HEK293T (cell line): ENCODE results near the gene MACROH2A1.

Experiments
- CTCF ChIA-PET: fragments of 350-600 bp; formaldehyde crosslinking; extraction: SDS; loops from one replicate; lab custom pipeline; 2021; ENCODE audit warnings: antibody characterized with exemption, inconsistent platforms; lab: Yijun Ruan, JAX
- POLR2A ChIA-PET: fragments of 350-600 bp; formaldehyde crosslinking; extraction: SDS; loops from one replicate; lab custom pipeline; 2020; ENCODE audit warnings: antibody characterized with exemption, inconsistent platforms; lab: Yijun Ruan, JAX
- DNase-seq: peaks from one replicate; pipeline ENCODE4 v3.0.0; 2012; ENCODE audit warnings: mixed read lengths; ENCODE audit errors: extremely low spot score
- ARNT ChIP-seq: fragments of 450-650 bp; IDR thresholded peaks from 2 replicates; pipeline ENCODE4 v1.6.1; 2017; ENCODE audit warnings: mild to moderate bottlenecking
- BHLHE40 ChIP-seq: fragments of 450-650 bp; IDR thresholded peaks from 2 replicates; pipeline ENCODE4 v1.6.1; 2016; ENCODE audit warnings: mild to moderate bottlenecking, moderate library complexity, borderline replicate concordance
- CTBP1 ChIP-seq: fragments of 450-650 bp; IDR thresholded peaks from 2 replicates; pipeline ENCODE4 v1.6.1; 2016; ENCODE audit warnings: borderline replicate concordance
- ELF4 ChIP-seq: fragments of 450-650 bp; IDR thresholded peaks from 2 replicates; pipeline ENCODE4 v1.6.1; 2017; ENCODE audit warnings: antibody characterized with exemption
- FOXA1 ChIP-seq: fragments of 450-650 bp; IDR thresholded peaks from 2 replicates; pipeline ENCODE4 v1.6.1; 2016; ENCODE audit warnings: mild to moderate bottlenecking
- FOXK2 ChIP-seq: fragments of 450-650 bp; IDR thresholded peaks from 2 replicates; pipeline ENCODE4 v1.6.1; 2016; ENCODE audit warnings: mild to moderate bottlenecking
- FOXM1 ChIP-seq: fragments of 450-650 bp; IDR thresholded peaks from 2 replicates; pipeline ENCODE4 v1.6.1; 2017; ENCODE audit warnings: mild to moderate bottlenecking, borderline replicate concordance
- HDGF ChIP-seq: fragments of 450-650 bp; IDR thresholded peaks from 2 replicates; pipeline ENCODE4 v1.6.1; 2017; ENCODE audit warnings: antibody characterized with exemption, borderline replicate concordance
- L3MBTL2 ChIP-seq: fragments of 450-650 bp; conservative IDR thresholded peaks from 2 replicates; pipeline ENCODE4 v1.6.1; 2016; ENCODE audit warnings: mild to moderate bottlenecking
- LEF1 ChIP-seq: fragments of 450-650 bp; IDR thresholded peaks from 2 replicates; pipeline ENCODE4 v1.6.1; 2017; ENCODE audit warnings: mild to moderate bottlenecking, borderline replicate concordance
- NFRKB ChIP-seq: fragments of 450-650 bp; IDR thresholded peaks from 2 replicates; pipeline ENCODE4 v1.6.1; 2016; ENCODE audit warnings: mild to moderate bottlenecking, moderate library complexity
- SP1 ChIP-seq: fragments of 450-650 bp; IDR thresholded peaks from 2 replicates; pipeline ENCODE4 v1.6.1; 2017
- SUZ12 ChIP-seq: fragments of 450-650 bp; IDR thresholded peaks from 2 replicates; pipeline ENCODE4 v1.6.1; 2016; ENCODE audit warnings: mild to moderate bottlenecking
- TARDBP ChIP-seq: fragments of 450-650 bp; IDR thresholded peaks from 2 replicates; pipeline ENCODE4 v1.6.1; 2016
- ZNF384 ChIP-seq: fragments of 450-650 bp; IDR thresholded peaks from 2 replicates; pipeline ENCODE4 v1.6.1; 2016
- TF ChIP-seq, protein P1 (sequence below): fragments of 450-650 bp; IDR thresholded peaks from 2 replicates; pipeline ENCODE4 v1.6.1; 2016

The MACROH2A1 gene

DNA sequence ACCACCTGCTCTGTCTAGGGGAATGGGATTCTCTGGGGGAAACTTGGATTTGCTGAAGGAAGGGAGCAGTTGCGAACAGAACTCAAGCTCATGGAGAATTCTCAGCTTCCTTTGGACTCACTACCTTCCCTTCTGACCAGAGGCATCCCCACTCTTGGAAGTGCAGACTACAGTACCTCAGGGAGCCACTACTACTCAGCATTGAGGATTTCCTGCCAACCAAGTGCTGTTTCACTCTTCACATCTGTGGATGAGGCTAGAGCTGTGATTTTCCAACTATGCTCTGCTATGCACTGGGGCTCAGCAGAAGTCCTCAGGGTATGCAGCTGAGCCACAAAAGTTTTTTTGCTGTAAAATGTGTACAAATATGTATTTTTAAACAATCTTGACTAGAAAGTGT is 43.9 kb downstream of the MACROH2A1 start:
- POLR2A ChIA-PET, result no interaction called here
- no peak for DNase-seq
- CTCF ChIA-PET, result no interaction called here
- no peak for TF ChIP-seq L3MBTL2

DNA sequence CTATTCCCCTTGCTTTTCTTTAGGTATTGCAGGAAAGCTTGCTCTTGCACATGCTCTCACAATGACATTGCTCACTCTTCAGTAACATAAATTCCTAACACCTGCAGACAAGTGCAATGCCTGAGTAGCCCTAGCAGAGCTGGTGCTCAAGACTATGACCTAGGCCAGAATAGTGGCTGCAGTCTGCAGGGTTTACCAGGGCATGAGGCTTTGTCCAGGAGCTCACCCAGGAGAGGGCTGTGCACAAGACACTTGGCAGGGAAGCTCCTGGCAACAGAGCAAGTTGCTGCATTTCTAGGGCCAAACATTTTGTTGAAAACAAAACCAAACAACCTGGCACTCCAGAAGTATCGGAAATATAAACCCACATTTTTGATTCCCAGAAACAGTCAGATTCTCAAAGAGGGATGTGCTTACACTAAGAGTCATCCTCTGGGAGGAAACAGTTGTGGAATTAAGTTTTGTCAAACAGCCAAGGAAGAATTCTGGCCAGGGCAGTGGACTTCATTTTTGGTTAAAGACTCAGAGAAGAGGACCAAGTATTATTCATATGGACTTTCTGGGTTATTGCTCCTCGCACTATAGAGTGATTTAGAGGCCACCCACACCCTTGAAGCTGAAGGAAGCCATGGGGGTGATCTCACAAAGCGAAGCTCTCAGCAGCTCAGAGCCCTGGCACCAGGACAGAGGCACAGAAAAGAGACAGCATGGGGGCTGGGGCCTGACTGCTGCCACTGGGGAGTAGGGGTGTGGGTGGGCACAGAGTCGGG is 44.9 kb downstream of the MACROH2A1 start:
- DNase-seq, result no peak
- POLR2A ChIA-PET, result no interaction called here
- CTCF ChIA-PET, result no interaction called here
- TF ChIP-seq, protein P1, sequence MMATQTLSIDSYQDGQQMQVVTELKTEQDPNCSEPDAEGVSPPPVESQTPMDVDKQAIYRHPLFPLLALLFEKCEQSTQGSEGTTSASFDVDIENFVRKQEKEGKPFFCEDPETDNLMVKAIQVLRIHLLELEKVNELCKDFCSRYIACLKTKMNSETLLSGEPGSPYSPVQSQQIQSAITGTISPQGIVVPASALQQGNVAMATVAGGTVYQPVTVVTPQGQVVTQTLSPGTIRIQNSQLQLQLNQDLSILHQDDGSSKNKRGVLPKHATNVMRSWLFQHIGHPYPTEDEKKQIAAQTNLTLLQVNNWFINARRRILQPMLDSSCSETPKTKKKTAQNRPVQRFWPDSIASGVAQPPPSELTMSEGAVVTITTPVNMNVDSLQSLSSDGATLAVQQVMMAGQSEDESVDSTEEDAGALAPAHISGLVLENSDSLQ, result no peak
- TF ChIP-seq ZNF384 (no peak), HDGF (no peak), SP1 (no peak), ARNT (no peak), LEF1 (no peak), TARDBP (no peak), BHLHE40 (no peak), SUZ12 (no peak), FOXK2 (no peak), L3MBTL2 (no peak), FOXM1 (no peak), FOXA1 (no peak), CTBP1 (no peak), NFRKB (no peak), ELF4 (no peak)

DNA sequence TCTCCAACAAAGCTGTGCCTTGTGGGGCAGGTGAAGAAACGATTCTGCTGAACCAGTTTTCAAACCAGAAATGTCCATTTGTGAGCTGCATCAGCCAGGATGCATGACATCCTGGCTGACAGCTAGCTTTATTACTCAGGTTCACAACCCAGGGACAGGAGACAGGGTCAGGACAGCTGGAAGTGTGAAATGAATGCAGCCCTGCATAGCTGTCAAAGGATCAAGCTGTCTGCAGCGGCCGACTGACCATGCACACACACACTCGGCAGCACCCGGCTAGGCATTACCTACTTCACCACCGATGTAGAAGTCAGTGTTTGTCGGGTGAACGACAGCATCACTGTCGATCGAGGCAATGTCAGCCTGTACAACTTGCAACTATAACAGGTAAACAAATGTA is 48.5 kb downstream of the MACROH2A1 start:
- CTCF ChIA-PET, result no interaction called here
- TF ChIP-seq BHLHE40 (no peak), SUZ12 (no peak), FOXK2 (no peak)
- TF ChIP-seq, protein P1, result no peak
- POLR2A ChIA-PET, result no interaction called here

DNA sequence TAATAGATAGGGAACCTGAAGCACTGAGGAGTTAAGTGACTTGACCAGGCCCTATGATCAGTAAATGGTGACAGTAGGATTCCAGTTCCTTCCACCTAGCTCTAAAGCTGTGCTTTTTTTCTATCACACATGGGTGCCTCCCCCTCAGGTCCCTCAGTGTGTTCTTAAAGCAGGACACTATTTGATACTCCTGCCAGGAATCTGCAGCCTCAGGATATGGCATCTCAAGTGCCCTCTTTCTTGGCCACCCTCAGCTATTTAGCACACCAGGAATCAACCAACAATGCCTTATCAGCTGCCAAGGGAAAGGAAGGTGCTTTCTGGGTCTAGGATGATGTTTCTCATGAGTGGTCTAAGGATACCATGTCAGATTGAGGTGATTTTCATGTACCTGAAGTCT is 49.1 kb downstream of the MACROH2A1 start:
- TF ChIP-seq FOXM1, result no peak
- no peak for TF ChIP-seq TARDBP
- no peak for TF ChIP-seq ZNF384
- no peak for TF ChIP-seq FOXA1
- TF ChIP-seq HDGF, result no peak
- no peak for TF ChIP-seq LEF1
- ChIA-PET POLR2A (no interaction called here), CTCF (no interaction called here)
- DNase-seq, result no peak

More for the DNA sequence above, 48.5 kb downstream of the MACROH2A1 start:
- DNase-seq, result no peak

DNA sequence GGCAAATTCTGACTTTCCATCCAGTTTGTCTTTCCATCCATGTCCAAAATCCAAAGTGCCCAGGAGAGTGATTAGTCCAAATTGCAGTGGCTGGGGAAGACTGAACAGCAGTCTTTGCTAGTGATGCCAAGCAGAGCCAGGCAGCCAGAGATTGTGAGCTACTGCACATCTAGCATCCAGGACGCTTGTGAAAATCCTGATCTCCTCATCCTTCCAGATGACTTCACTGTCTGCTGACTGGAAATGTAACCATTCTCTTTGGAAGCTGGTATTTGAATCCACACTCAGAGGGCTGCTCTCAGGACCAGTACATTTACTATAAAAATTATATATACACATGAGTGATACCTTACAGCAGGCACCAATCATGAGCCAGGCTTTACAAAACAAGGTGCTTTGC is 49.6 kb downstream of the MACROH2A1 start:
- no peak for DNase-seq
- ChIA-PET POLR2A (no interaction called here), CTCF (no interaction called here)
- TF ChIP-seq CTBP1 (no peak), FOXM1 (no peak), SUZ12 (no peak), FOXA1 (no peak), FOXK2 (no peak), SP1 (no peak), L3MBTL2 (no peak)

DNA sequence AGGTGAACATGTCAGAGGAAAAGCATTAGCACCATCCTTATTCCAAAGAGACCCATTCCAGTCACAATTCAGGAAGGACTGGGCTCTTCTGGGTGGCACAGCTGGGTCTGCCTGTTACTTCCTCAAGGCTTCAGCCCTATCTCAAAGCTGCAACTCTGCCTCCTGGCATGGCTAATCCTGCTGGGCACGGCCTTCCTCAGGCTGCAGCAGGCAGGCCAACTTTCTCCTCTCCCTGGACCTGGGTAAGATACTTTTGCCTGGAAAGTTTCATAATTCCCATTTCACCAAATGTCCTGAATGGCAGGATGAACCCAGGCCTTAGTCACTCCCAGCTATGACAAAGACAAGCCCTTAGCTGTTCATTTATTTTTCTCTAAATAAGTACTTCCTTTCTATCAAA is 50.1 kb downstream of the MACROH2A1 start:
- CTCF ChIA-PET, result interaction anchor here (0.6 kb wide), 1 partner anchor 161 kb away, joined by 3 read pairs; no protein-coding TSS in a partner anchor

DNA sequence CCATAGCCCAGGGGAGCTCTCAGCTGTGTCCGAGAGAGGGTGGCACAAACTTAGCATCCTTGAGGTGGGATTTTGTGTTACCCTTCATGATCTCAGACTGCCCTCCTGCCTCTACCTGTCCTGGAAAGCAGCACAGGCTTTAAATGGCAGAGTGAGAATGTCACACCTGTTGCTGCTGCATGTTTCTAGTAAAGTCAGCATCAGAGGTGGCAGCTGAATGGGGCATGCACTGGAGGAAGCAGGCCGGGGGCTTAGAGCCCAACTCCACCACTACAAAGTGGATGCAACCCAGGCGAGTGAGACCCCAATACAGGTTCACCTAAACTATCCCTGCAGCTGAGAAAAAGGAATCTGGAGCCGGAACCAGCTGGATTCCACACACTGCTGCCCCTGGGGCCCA is 51.6 kb downstream of the MACROH2A1 start:
- TF ChIP-seq HDGF (no peak), FOXK2 (no peak), L3MBTL2 (no peak), TARDBP (no peak), SP1 (no peak), BHLHE40 (no peak), ARNT (no peak), FOXM1 (no peak), SUZ12 (no peak), LEF1 (no peak), ELF4 (no peak), NFRKB (no peak), CTBP1 (no peak), FOXA1 (no peak), ZNF384 (no peak)
- TF ChIP-seq, protein P1, result no peak
- POLR2A ChIA-PET, result no interaction called here
- CTCF ChIA-PET, result no interaction called here
- no peak for DNase-seq

More for the DNA sequence above, 50.1 kb downstream of the MACROH2A1 start:
- POLR2A ChIA-PET, result no interaction called here
- no peak for DNase-seq
- TF ChIP-seq SP1 (no peak), TARDBP (no peak), ELF4 (no peak), FOXM1 (no peak), NFRKB (no peak)
- TF ChIP-seq, protein P1, result no peak
